OCI-LY3 (cell line): ENCODE results near the gene PRSS27.

ENCODE experiments used
- CTCF ChIP-seq: fragments of 200-600, 300-600 bp; sonication (generic); IDR thresholded peaks from 2 replicates; pipeline ENCODE4 v1.5.1; 2014; ENCODE audit warnings: antibody characterized with exemption, low read length, low read depth
- EZH2phosphoT487 ChIP-seq: fragments of 200-600 bp; shearing (Covaris generic); IDR thresholded peaks from 2 replicates; pipeline ENCODE4 v1.6.1; 2018; ENCODE audit warnings: antibody characterized with exemption, mixed run types, low read depth

GRCh38 chr16:2763173-2763572 is 43.1 kb upstream of the PRSS27 start:
- no peak for TF ChIP-seq CTCF
- no peak for TF ChIP-seq EZH2phosphoT487
